Uterus (tissue), 2 donors: ENCODE results near the gene SNTG2.

Experiments used
- POLR2A ChIP-seq, 2 donors: fragments of 450-650 bp; IDR thresholded peaks; one replicate each; pipeline ENCODE4 v1.6.1; 2016; ENCODE audit warnings: antibody characterized with exemption in 2 of 2, mild to moderate bottlenecking in 1 of 2, moderate library complexity in 1 of 2
- TF ChIP-seq, protein P1 (sequence below), 4 experiments: fragments of 200-600 bp in 2 of 4; fragments of 450-650 bp in 2 of 4; sonication (generic) in 2 of 4; IDR thresholded peaks; one replicate each; pipeline ENCODE4 v1.5.1; 2016 to 2019; ENCODE audit warnings: antibody characterized with exemption in 4 of 4, mild to moderate bottlenecking in 2 of 4, moderate library complexity in 1 of 4

DNA sequence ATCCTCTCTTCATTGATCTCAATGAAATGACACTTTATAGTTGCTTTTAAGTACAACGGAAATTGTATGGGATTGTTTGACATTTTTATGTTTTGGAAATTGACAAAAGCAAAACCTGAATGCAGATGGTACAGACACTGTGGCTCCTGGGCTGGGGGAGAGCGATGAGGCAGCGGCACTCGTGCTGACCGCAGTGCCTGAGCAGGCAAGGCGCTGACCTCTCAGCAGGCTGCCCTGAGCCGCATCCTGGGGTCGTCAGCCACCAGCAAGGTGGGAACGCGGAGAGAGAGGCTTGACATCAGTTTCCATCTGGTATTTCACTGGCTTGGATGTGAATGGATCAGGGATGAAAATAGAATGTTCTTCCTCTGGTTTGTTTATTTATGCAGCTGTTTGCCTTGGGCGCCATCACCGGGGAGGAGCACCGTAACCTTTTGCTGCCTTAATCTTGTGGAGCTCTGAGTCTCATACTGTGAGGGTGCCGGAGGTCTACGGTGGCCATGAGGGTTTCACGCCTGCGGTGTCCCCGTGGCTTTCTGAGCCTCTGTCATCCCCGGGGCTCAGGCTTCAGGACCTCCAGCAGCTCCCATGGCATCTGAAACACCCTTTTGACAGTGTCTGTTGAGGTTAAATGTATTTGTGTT, 367.8 kb downstream of the SNTG2 start:
- TF ChIP-seq, protein P1, sequence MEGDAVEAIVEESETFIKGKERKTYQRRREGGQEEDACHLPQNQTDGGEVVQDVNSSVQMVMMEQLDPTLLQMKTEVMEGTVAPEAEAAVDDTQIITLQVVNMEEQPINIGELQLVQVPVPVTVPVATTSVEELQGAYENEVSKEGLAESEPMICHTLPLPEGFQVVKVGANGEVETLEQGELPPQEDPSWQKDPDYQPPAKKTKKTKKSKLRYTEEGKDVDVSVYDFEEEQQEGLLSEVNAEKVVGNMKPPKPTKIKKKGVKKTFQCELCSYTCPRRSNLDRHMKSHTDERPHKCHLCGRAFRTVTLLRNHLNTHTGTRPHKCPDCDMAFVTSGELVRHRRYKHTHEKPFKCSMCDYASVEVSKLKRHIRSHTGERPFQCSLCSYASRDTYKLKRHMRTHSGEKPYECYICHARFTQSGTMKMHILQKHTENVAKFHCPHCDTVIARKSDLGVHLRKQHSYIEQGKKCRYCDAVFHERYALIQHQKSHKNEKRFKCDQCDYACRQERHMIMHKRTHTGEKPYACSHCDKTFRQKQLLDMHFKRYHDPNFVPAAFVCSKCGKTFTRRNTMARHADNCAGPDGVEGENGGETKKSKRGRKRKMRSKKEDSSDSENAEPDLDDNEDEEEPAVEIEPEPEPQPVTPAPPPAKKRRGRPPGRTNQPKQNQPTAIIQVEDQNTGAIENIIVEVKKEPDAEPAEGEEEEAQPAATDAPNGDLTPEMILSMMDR (IDR thresholded peaks at IDR 0.05), result no peak
- TF ChIP-seq POLR2A (IDR thresholded peaks at IDR 0.05), result no peak
